Fibroblast of the conjunctiva (primary cell): Measurements from ENCODE around the gene TMEM94.
"Not testable (repeated sequence)": the region's sequence is repeated elsewhere in the genome, so short reads cannot be mapped to it uniquely, and the experiment has no call there.

Source experiments
- DNase-seq: peaks from one replicate; pipeline ENCODE4 v3.0.0-alpha.2; 2010; ENCODE audit warnings: low read depth

TMEM94 gene

GRCh38 chr17:75445896-75446295, 10.5 kb upstream of the TMEM94 start:
- not testable (repeated sequence) for DNase-seq

DNA sequence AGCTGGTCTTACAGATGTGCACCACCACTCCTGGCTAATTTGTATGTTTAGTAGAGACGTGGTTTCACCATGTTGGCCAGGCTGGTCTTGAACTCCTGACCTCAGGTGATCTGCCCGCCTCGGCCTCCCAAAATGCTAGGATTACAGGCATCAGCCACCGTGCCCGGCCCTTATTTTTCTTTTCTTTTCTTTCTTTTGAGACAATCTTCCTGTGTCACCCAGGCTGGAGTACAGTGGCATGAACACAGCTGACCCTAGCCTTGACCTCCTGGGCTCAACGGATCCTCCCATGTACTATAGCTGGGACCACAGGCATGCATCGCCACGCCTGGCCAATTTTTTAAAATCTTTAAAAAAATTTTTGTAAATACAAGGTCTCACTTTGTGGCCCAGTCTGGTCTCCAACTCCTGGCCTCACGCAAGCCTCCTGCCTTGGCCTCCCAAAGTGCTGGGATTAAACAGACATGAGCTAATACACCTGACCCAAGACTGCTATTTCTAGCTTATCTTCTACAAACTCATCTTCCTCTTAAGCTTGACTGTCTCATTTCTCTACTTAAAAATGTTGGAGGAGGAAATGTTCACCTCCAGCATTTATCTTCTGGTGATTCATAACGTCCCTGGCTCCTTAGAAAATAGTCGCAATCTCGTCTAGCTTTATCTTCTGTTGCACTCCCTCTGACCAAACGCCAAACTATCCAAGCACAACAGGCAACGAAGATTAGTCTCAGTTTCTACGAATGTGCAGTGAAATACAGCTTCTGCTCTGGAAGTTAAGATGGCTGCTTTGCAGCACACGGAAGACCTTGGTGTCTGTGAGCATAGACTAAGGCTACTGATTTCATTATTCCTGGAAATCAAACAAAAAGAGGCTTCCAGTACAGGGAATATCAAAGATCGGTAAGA, 8.2 kb upstream of the TMEM94 start:
- no peak for DNase-seq

DNA sequence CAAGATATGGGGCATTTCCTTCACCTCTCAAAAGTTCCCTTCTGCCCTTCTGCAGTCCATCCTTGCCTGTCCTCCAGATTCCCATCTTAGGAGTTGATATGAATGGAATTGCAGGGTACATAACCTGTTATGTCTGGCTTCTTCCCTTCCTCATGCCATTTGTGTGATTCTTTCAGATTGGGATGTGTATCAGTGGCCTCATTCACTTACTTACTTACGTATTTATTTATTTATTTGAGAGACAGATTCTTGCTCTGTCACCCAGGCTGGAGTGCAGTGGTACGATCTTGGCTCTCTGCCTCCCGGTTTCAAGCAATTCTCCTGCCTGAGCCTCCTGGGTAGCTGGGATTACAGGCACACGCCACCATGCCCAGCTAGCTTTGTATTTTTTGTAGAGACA, 6.2 kb upstream of the TMEM94 start:
- DNase-seq, result no peak

DNA sequence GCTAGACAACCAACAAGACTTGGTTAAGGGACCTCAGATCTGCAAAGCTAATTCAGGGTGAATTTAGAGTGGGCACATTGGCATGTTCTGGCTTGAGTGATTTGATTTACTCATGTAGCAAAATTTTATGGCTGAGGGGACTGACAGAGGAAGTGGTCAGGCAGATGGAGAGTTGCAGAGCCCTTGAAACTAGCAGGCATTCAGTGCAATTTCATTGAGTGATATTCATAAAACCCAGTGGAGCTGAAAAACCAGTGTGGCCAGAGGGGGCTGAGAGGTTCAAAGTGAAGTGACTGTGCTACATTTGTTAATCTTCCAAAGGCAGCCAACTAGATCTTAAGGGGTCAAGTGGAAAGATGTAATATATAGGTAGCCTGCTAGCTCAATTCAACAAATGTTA, 2.2 kb upstream of the TMEM94 start:
- DNase-seq, result no peak

GRCh38 chr17:75454672-75455071, 1.8 kb upstream of the TMEM94 start:
- not testable (repeated sequence) for DNase-seq

- DNase-seq, result peak; percentile 18
Measured at GRCh38 chr17:75456039-75456416, 407 bp upstream of the TMEM94 start.

- peak; percentile 24 for DNase-seq
Measured at GRCh38 chr17:75457047-75457654, 716 bp downstream of the TMEM94 start.

- no peak for DNase-seq
Measured at GRCh38 chr17:75459246-75459589, 2.8 kb downstream of the TMEM94 start.

DNA sequence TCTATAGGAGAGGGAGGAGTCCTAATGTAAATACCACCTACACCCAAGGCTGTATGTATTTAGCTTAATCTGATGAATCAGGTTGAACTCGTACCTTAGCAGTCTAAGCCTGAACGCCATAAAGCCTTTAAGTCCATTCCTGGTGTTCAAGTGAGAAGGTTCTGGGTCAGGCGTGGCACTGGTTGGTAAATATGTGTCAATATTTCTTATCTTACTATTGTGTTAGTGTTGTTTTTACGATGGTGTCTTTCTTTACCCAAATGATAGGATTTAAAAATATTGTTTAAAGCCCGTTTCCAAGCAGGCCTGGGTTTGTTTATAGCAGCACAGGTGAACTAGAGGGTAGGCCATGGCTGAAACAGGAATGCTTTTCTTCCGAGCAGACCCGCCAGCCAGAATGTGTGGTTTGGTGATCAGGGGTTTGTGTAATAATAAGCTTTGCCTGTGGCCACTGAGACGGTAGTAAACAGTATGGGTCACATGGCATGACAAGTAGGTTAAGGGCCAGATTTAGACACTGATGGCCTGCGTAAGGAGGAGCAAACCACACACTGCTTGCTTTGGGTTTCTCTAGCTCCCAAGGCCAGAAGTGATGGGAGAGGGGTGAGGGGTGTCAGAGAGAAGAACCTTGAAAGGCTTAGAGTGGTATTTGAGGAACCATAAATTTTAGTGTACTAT, 3.3 kb downstream of the TMEM94 start:
- no peak for DNase-seq

- DNase-seq, result no peak
Measured at GRCh38 chr17:75460295-75460694, 3.9 kb downstream of the TMEM94 start.

DNA sequence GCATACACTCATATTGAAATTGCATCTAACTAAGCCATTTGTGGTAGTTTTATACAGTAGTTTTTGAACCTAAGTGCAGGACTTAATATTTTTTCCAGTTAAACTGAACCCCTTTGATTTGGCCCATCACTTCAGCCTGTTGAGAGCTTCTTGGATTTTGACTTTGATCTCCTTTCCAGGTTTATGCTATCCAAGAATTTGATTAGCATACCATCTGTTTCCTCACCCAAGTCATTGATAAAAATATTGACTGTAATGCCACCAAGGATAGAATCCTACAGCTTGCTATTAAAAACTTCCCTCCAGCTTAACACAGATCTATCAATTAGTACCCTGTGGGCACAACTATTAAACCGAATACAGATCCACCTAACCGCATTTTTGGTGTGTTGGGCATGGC, 7.2 kb downstream of the TMEM94 start:
- DNase-seq, result no peak

DNA sequence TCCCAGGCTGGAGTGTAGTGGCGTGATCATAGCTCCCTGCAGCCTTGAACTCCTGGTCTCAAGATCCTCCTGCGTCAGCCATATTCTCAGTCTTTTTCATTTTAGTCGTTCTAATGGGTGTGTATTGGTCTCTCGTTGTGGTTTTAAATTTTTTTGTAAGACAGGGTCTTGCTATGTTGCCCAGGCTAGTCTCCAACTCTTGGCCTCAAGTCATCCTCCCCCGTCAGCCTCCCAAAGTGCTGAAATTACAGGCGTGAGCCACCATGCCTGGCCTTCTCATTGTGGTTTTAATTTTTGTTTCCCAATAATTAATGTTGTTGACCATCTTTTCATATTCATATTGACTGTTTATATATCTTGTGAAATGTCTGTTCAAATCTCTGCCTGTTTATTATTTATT, 8.6 kb downstream of the TMEM94 start:
- no peak for DNase-seq

DNA sequence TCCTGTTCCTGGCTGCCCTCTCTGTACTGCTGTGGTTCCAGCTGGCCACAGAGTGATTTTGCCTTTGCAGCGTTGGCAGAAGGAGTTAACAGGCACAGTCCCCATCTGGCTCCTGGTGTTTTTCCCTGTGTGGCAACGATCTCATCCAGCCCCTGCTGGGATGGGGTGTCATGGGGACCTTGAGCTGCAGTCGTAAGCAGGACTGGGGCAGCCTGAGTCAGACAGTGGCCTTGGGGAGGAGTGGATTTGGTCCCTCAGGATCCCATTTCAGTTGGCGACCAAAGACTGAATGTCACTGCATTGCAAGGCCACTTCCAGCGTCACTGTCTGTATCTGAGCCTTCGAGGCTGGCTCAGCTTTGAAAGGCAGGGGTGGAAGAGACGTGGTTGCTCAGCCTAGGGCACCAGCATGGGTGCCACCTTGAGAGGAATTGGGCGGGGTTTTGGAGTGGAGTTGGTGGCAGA, 11.9 kb downstream of the TMEM94 start:
- DNase-seq, result no peak

DNA sequence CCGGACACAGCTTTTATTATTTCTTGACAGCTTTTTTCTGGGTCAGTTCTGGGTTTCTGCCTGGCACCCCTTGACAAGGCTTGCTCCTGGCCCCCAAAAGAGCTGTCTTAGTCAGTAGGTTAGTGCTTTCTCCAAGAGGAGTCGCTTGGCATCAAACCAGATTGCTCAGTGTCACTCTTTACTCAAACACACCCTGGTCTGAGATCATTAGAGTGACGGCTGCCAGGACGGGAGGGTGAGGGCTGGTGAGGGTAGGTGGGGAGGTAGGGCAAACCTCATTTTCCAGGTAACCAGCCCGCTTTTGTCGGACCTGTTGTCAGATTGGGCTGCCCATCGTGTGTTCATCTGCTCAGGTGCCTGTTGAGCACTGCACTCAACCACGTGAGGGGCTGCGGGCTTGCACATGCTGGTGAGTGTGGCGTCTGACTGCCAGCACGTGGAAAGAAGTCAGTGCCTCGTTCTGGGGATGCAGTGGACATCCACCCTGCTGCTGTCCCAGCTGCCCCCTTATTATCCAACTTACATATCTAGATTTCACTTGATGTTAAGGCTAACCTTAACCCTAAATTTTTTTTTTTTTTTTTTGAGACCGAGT, 12.4 kb downstream of the TMEM94 start:
- no peak for DNase-seq

GRCh38 chr17:75471207-75471606, 14.8 kb downstream of the TMEM94 start:
- DNase-seq, result no peak

DNA sequence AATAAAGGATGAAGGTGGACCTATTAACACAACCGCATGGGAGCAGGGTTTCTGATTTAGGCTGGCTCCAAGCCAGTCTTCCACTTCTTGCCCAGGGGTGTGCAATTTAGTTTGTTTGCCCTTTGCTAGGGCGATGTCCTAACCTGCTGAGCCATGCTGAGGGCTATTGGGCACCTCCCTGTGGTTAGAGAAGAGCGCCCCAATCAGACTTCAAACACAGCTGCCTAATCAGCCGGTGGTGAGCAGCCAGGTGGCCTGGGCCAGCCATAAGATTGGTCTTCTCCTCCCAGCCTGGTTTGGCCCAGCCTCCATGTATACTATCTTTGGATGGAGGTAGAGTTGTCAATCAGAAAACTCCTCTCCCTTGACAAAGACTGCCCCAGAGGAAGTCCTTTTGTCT, 15.7 kb downstream of the TMEM94 start:
- no peak for DNase-seq

- no peak for DNase-seq
Measured at GRCh38 chr17:75473246-75473645, 16.8 kb downstream of the TMEM94 start.

DNA sequence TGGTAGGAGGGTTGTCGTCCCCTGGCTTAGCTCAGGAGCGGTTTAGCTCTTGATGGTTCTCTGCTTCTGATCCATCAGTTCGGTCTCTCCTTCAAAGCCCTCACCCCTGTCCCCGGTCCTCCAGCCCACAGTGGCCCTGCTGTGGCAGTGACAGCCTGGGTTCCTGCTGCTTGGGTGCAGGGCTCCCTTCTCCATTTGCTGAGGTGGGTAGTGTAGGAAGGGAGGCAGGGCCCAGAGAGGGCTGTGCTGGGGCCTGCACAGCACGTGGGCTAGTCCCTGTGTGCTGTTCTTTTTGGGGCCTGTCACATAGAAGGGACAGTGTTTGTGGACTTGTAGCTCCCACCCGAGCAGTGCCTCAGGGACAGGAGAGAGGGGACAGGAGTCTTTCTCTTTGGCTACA, 18.3 kb downstream of the TMEM94 start:
- DNase-seq, result no peak

GRCh38 chr17:75475144-75475835, 18.9 kb downstream of the TMEM94 start:
- DNase-seq, result no peak

DNA sequence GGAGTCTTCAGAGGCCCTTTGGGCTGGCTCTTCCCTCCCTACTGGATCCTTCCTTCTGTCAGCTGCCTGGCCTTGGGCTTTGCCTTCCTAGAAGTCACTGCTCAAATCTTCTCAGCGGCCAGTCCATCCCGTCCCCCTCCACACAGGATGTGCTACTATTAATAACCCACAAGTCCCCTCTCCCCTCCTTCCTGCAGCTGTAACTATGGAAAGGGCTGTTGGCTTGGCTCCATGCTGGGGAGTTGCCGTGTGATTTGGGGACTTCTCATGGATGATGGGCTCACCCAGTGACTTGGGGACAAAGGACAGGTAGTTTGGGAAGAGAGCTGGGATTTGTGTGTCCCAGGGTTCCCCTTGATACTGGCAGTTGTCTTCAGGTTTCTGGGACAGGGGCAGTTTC, 19.4 kb downstream of the TMEM94 start:
- DNase-seq, result no peak

DNA sequence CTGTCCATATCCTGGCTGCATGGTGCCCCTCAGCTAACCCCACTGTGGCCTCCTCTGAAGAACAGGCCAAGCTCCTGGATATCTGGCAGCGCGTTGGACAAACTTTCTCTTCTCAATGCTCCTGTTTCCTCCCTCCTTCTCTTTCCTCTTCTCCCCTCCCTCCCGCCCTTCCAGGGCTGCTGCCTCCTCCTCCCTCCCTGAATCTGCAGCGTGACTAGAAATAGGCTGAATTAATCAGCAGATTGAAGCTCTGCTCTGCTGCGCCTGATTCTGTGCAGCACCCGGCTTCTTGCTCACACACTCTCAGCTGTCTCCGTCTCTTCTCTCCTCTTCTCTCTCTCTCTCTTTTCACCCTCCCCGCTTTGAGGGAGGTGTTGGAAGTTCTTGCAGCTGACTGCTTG, 19.8 kb downstream of the TMEM94 start:
- no peak for DNase-seq
